Embryonic facial prominence (tissue), 1 donor: ENCODE data around the gene CADPS2.

ENCODE experiments used
- DNase-seq: peaks from one replicate; pipeline ENCODE4 v3.0.0-alpha.2; 2016; ENCODE audit errors: extremely low spot score

CADPS2 gene

DNA sequence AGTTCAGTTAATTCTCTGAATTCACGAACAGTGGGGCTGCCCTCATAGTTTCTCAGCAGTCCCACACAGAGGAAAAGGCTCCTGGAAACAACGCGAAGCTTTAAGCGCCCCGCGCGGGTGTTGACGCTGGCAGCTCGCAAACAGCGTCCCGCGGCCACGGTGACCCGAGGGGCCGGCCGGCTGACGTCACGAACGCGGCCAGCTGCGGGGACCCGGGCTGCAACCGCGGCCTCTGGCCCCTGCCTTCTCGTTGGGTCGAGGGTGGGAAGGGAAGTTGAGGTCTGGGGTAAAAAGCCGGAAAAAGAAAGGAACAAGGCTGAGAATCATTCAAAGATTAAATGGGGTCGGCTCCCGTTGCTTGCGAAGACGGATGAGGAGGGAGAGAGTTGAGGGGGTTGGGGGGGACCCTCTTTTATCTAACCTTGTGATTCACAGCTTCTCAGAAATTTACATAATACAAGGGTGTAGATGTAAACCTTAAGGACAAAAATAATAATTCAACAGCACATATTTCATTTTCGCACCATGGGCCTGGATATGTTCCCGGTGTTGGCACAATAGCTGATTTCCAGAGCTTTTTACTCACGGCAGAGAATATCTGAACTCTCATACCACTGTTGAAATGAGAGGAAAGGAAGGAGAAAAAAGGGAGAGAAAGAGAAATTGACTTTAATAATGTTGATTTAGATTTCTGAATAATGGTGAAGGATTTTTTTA, 574.4 kb downstream of the CADPS2 start:
- DNase-seq, result no peak

- DNase-seq, result no peak
These were observed 575.1 kb downstream of the CADPS2 start for GRCh38 chr7:122311050-122311700.

GRCh38 chr7:122310119-122311021, 575.9 kb downstream of the CADPS2 start:
- no peak for DNase-seq

- DNase-seq, result no peak
These were observed 576.8 kb downstream of the CADPS2 start for GRCh38 chr7:122309421-122309820.

GRCh38 chr7:122307228-122307621, 579.0 kb downstream of the CADPS2 start:
- DNase-seq, result no peak

DNA sequence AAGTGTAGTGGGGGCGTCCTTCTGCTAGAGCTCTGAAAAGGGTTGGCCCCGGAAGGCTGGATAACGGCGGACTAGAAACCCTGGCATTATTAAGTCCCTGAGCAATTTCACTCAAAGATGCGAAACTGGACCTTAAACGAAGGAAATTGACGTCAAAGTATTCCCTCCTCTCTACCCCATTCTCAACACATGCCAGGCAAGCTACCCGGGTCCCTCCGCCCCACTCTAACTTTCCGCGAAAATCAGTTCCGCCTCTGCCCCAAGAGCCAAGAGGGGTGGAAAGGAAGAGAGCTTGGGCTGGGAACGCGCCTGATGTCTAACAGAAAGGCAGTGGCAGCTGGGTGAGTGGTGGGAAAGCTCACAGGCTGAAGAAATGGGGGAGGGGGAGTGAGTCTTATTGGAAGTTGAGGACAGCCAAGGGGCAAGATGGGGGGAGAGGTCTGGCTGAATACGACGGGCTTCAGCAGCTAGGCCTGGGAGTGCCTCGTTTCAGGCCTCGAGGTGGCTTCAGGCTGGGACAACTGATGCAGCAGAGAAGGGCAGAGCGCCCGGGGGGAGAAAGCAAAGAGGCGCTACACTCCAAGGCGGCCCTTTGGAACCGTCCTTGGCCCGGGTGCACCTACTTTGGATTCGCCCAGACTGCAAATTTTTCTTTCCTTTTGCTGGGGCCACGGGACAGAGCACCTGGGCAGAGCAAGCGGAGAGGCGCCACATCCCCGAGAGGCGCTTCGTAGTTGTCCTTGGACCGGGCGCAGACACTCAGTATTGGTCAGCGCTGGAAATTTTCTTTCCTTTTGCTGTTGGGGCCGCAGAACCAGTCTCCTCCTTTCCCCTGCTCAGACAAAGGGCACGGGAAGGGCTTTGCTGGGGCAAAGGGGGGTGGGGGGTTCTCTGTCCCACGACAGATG, 579.7 kb downstream of the CADPS2 start:
- DNase-seq, result no peak

GRCh38 chr7:122305475-122306319, 580.6 kb downstream of the CADPS2 start:
- no peak for DNase-seq

DNA sequence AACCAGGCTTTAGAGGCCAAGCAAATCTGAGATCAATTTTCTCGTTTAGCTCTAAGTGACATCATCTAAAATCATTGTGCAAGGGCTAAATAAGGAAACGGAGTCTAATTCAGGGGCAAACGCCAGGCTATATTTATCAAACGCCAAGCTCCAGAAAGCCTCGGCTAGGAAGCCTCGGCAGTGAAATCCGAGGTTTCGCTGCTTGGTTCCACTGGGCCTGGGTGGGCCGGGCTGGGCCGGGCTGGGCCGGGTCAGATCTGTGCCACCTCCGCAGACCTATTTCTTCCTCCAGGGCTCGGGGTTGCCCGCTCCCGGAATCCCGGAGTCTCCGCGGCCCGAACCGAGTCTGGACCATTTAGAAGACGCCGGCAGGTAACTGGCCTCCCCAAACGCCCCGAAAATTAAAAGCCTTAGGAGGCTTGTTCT, 581.3 kb downstream of the CADPS2 start:
- no peak for DNase-seq

DNA sequence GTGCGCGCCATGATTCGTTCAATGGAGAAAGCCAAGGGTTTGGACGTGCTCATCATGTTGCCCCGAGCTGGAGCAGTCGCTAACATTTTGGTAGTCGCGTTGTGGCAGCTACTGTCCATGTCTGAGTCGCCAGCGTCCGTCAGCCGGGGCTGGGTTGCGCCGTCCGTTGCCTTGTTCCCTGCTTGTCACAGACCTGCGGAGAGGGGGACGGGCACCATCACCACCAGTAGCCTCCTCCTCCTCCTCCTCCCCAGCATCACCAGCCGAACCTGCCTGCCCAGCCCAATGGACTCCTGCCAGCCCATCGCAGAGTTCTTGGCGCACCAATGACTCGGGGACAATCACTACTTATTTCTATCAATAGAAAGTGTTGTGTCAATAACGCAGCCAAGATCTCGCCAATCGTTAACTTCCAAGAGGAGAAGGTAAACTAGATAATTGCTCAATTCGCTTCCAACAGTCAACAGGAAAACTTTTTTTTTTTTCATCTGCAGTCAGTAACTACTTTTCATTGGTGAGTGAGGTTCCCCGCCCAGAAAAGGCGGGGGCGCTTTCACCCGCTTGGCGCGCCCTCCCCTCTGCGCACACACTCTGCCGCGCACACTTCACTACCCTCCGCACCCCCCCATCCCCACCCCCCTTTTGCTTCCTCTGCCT, 581.8 kb downstream of the CADPS2 start, which contains the start of gene FEZF1:
Gene FEZF1, minus strand, starts transcription at position 432 of the 657 bp plus-strand sequence. Its CDS starts 313 bp downstream, at position 119.
- no peak for DNase-seq

DNA sequence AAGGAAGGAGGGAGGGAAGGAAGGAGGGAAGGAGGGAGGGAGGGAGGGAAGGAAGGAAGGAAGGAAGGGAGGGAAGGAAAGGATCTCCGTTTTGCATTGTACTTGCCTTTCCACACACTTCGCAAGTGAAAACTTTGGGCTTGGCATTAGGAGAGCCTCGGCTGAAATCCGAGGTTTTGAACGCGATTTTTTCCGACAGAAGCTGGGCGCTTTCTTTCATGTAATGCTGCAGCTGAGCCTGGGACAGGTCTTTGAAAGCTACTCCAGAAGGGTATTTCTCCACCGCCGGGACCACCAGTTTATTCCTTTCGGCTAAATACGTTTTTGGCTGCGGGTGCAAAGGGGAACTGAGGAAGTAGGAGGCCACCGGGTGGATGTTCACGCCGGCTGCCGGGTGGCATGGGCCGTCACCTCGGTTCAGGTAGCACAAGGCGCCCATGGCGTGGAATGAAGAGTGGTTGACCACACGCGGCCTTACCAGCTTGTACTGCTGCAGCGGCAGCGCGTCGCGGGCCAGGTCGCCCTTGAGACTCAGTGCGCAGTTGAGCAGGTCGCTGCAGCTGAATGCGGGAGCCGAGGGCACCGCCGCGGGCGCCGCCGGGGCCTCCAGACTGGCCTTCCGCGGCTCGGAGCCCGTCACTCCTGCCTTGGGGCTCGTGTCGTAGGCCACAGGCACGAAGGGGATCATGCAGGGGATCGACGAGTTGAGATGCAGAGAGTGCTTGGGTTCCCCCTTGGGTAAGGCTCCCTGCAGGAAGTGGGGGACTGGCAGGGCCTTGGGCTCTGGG, 582.5 kb downstream of the CADPS2 start:
- DNase-seq, result no peak

DNA sequence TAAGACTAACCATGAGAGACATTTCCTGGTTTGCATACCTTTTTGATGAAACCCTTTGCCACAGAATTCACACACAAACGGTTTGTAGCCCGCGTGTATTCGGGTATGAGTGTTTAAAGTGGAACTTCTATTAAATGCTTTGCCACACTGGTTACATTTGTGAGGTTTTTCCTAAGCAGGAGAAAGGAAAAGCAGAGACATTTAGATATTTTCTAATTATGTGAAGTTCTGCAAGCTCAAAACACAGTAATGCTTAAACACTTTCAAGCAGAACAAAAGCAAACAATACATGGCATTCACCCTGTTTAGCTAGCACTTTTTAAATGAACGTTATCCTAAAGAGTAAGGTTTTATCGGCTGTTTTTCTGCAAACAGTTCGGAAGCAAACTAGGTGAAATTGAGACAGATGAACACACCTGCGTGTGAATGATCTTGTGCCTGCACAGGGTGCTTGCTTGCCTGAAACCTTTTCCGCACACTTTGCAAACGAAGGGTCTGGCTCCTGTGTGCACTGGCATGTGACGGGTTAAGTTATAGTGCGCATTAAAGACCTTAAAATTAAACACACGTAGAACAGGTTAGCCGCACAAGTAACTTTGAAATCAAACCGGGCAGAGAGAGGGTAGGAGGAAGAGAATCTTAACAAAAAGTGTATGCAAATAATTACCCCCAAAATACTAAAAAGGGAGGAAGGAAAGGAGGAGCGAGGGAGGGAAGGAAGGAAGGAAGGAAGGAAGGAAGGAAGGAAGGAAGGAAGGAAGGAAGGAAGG, 583.3 kb downstream of the CADPS2 start:
- DNase-seq, result no peak

GRCh38 chr7:122301858-122302760, 584.2 kb downstream of the CADPS2 start:
- DNase-seq, result no peak

DNA sequence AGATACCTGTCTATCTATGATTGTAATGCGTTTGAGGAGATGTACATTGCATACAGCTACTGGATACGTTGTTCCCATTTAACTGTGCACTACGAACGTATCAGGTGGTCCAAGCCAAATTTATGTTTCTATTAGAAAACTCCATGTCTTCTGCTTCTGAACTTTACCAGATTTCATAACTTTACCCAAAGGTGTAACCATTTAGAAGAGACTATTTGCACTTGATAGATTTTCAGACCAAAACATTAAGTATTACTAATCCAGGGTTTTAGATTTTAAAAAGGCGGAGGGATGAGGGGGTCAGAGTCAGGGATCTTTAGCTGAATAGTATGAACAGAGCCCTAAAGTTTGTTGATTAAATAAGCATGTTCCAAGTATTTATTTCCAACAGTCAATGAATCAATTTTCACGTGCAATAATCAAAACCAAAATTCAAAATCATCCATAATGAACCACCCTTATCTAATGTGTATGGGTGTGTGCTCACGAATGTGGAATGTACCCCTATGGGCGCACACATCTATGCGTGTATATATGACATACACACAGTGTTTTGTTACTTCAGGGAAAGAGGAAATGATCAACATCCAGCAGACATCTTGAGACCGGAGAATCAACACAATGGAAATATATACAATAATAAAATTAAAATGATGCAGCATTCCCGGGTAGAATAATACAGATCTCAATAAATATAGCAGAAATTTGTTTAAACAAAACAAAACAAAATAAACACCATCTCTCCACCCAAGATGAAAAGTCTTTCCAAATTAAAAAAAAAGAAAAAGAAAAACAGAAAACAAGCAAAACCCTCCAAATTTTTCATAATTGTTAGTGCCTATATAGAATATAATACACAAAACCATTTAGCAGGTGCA, 585.1 kb downstream of the CADPS2 start:
- no peak for DNase-seq

- no peak for DNase-seq
These were observed 585.9 kb downstream of the CADPS2 start for GRCh38 chr7:122300211-122300932.

DNA sequence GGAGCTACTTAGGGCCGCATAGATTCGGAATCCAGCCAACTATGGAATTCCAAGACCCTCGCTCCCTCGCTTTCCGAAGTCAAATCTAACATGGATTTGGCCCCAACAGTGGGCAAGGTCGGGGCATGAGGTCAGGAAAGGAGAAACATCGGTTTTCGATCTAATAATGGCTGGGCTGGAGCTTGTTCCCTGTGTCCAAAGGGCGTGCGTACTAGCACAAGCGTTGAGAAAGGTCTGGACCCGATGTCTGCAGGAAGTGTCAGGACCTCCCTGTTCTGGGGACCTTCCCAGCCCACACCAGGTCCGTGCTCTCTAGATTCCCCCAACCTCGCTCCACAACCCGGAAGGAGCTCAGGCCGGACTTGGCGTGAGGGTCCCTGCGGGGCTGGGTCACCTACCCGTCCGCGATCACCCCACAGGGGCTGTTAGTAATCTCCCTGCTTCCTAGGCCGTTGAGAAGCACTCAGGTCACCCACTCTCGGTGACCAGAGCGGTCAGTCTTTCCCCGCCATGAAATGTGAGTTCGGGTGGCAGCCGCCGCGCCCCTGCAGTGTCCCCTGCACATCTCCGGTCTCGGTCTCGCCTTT, 586.5 kb downstream of the CADPS2 start:
- no peak for DNase-seq
